IMR-90 (cell line): ENCODE results near the gene OPCML. TPM values are rescaled to one million over a fixed set of nuclear protein-coding genes. Genes with fewer than 3 reads are reported as not detected.

Experiments used
- ATAC-seq: fragments of 200-7000 bp; cut with Tn5 transposase; 2 replicates; pipeline ENCODE4 v1.9.1; 2020; ENCODE audit warnings: low read depth, mild to moderate bottlenecking, moderate library complexity
- BruUV-seq: library from RNA; stranded (reverse); fragments of 400-500 nt; replicated peaks from 2 replicates; lab custom pipeline; 2021; lab: Mats Ljungman, UMichigan
- CTCF ChIA-PET: fragments of 300-600 bp; formaldehyde crosslinking; extraction: SDS; loops from one replicate; lab custom pipeline; 2021; ENCODE audit warnings: antibody characterized with exemption; lab: Yijun Ruan, JAX
- POLR2A ChIA-PET: fragments of 300-600 bp; sonication (Branson Sonifier 250); formaldehyde crosslinking; loops from one replicate; lab custom pipeline; 2022; ENCODE audit warnings: antibody characterized with exemption; ENCODE audit not compliant: unreplicated experiment; lab: Charles Lee
- DNase-seq: peaks from one replicate; pipeline ENCODE4 v3.0.0; 2013
- H2AFZ ChIP-seq: replicated peaks from 2 replicates; pipeline ENCODE3; 2013; ENCODE audit warnings: low read length, mild to moderate bottlenecking; ENCODE audit not compliant: poor library complexity
- H2AK5ac ChIP-seq: 2 replicates; pipeline ENCODE4 v1.6.1; 2013; ENCODE audit warnings: low read depth, low read length, inconsistent platforms
- H2AK9ac ChIP-seq: replicated peaks from 2 replicates; pipeline ENCODE3; 2013; ENCODE audit warnings: mild to moderate bottlenecking, low read depth, low read length, moderate library complexity; ENCODE audit not compliant: poor library complexity
- H2BK120ac ChIP-seq: 2 replicates; pipeline ENCODE4 v1.6.1; 2013; ENCODE audit warnings: low read depth, low read length, inconsistent platforms
- H2BK15ac ChIP-seq: 3 replicates; pipeline ENCODE4 v1.6.1; 2013; ENCODE audit warnings: low read depth, low read length, inconsistent platforms
- H2BK20ac ChIP-seq: 2 replicates; pipeline ENCODE4 v1.6.1; 2013; ENCODE audit warnings: low read depth, mild to moderate bottlenecking, inconsistent platforms, low read length, moderate library complexity
- H2BK5ac ChIP-seq: 2 replicates; pipeline ENCODE4 v1.6.1; 2013; ENCODE audit warnings: mild to moderate bottlenecking, low read depth, low read length, inconsistent platforms; ENCODE audit not compliant: poor library complexity, severe bottlenecking
- H3K14ac ChIP-seq: replicated peaks from 2 replicates; pipeline ENCODE4 v1.6.1; 2013; ENCODE audit warnings: low read depth, low read length, inconsistent platforms
- H3K18ac ChIP-seq: 2 replicates; pipeline ENCODE4 v1.6.1; 2013; ENCODE audit warnings: low read depth, low read length, control low read depth
- H3K23ac ChIP-seq: 2 replicates; pipeline ENCODE4 v1.6.1; 2013; ENCODE audit warnings: low read depth, low read length, inconsistent platforms
- H3K27ac ChIP-seq: 2 replicates; pipeline ENCODE4 v1.5.1; 2013; ENCODE audit warnings: mild to moderate bottlenecking, control low read depth, low read length; ENCODE audit not compliant: insufficient read depth
- H3K27me3 ChIP-seq: 2 replicates; pipeline ENCODE4 v1.6.1; 2013; ENCODE audit warnings: low read length; ENCODE audit not compliant: control insufficient read depth, insufficient read depth
- H3K36me3 ChIP-seq: 2 replicates; pipeline ENCODE4 v1.6.1; 2013; ENCODE audit warnings: low read length, mixed read lengths; ENCODE audit not compliant: control insufficient read depth, insufficient read depth
- H3K4ac ChIP-seq: 2 replicates; pipeline ENCODE4 v1.6.1; 2013; ENCODE audit warnings: low read depth, low read length, inconsistent platforms
- H3K4me1 ChIP-seq: 2 replicates; pipeline ENCODE4 v1.6.1; 2013; ENCODE audit warnings: low read length, mixed read lengths; ENCODE audit not compliant: control insufficient read depth, insufficient read depth
- H3K4me2 ChIP-seq: 2 replicates; pipeline ENCODE4 v1.6.1; 2013; ENCODE audit warnings: low read depth, mild to moderate bottlenecking, control low read depth, low read length, moderate library complexity
- H3K4me3 ChIP-seq: 2 replicates; pipeline ENCODE4 v1.5.1; 2013; ENCODE audit warnings: low read depth, mild to moderate bottlenecking, control low read depth, low read length, moderate library complexity; ENCODE audit not compliant: insufficient read depth
- H3K56ac ChIP-seq: 2 replicates; pipeline ENCODE4 v1.6.1; 2013; ENCODE audit warnings: low read length, inconsistent platforms; ENCODE audit not compliant: insufficient read depth; ENCODE audit errors: extremely low read depth
- H3K79me1 ChIP-seq, 2 experiments: 2 replicates each; pipeline ENCODE4 v1.6.1; 2013; ENCODE audit warnings: low read length in 2 of 2, inconsistent platforms in 1 of 2, low read depth in 1 of 2
- H3K9ac ChIP-seq: 2 replicates; pipeline ENCODE4 v1.6.1; 2013; ENCODE audit warnings: low read depth, low read length, control low read depth
- H3K9me1 ChIP-seq: 2 replicates; pipeline ENCODE4 v1.6.1; 2013; ENCODE audit warnings: low read length, inconsistent platforms; ENCODE audit not compliant: insufficient read depth
- H3K9me3 ChIP-seq: 2 replicates; pipeline ENCODE4 v1.6.1; 2013; ENCODE audit warnings: low read length; ENCODE audit not compliant: control insufficient read depth, insufficient read depth
- H4K20me1 ChIP-seq: 2 replicates; pipeline ENCODE4 v1.6.1; 2013; ENCODE audit warnings: low read length, inconsistent platforms; ENCODE audit not compliant: insufficient read depth
- H4K5ac ChIP-seq: 2 replicates; pipeline ENCODE4 v1.6.1; 2013; ENCODE audit warnings: mild to moderate bottlenecking, low read depth, low read length, control low read depth
- H4K8ac ChIP-seq, 2 experiments: 2 replicates each; pipeline ENCODE4 v1.6.1; 2013; ENCODE audit warnings: low read depth in 2 of 2, low read length in 2 of 2, control low read depth in 1 of 2, inconsistent platforms in 1 of 2
- H4K91ac ChIP-seq: 2 replicates; pipeline ENCODE4 v1.6.1; 2013; ENCODE audit warnings: low read depth, low read length, inconsistent platforms; ENCODE audit not compliant: insufficient read depth
- CTCF ChIP-seq: conservative IDR thresholded peaks from 2 replicates; pipeline ENCODE4 v1.5.1; 2012; ENCODE audit warnings: mild to moderate bottlenecking, low read depth, low read length, improper control_type of control experiment
- MXI1 ChIP-seq: IDR thresholded peaks from 2 replicates; pipeline ENCODE4 v1.6.1; 2012; ENCODE audit warnings: low read depth, mild to moderate bottlenecking, low read length, moderate library complexity, borderline replicate concordance
- RCOR1 ChIP-seq: IDR thresholded peaks from 2 replicates; pipeline ENCODE4 v1.6.1; 2012; ENCODE audit warnings: mild to moderate bottlenecking, low read length, improper control_type of control experiment; ENCODE audit not compliant: insufficient replicate concordance
- RFX5 ChIP-seq: IDR thresholded peaks from 2 replicates; pipeline ENCODE4 v1.8.0; 2012; ENCODE audit warnings: low read depth, mild to moderate bottlenecking, low read length, moderate library complexity
- USF2 ChIP-seq: fragments of 150-350 bp; IDR thresholded peaks from 2 replicates; pipeline ENCODE4 v1.6.1; 2017; ENCODE audit warnings: mild to moderate bottlenecking, antibody characterized with exemption, low read length, low read depth
- WGBS, 2 experiments: methylation state at CpG; one replicate each; pipeline versions ENCODE4 v1.1.5 to v1.1.7; 2013; ENCODE audit warnings: missing lambda C conversion rate in 2 of 2; ENCODE audit not compliant: insufficient read length in 1 of 2; ENCODE audit errors: extremely low coverage in 2 of 2; 5-methylcytosine and 5-hydroxymethylcytosine counted together
- dilution Hi-C: fragments of 300-500 bp; cut with HindIII; formaldehyde crosslinking; loops from one replicate; pipeline ENCODE4 v1.14.3; 2018; ENCODE audit warnings: low sequenced_read_pairs; ENCODE audit not compliant: unreplicated experiment
- in situ Hi-C: fragments of 300-500 bp; cut with MboI; formaldehyde crosslinking; loops from 3 replicates; pipeline ENCODE4 v1.14.3; 2019; ENCODE audit warnings: low sequenced_read_pairs, inconsistent platforms, mixed read lengths
- intact Hi-C: fragments of 100-400 bp; cut with micrococcal nuclease; formaldehyde crosslinking; loops from 2 replicates; pipeline ENCODE4 v1.10.0; 2022
- polyA plus RNA-seq, 3 experiments: library from polyadenylated mRNA; depleted of rRNA; stranded (reverse); fragments of >200 nt; gene quantifications; 2 replicates each; pipeline ENCODE4 v1.2.3, GENCODE V29; 2012; ENCODE audit warnings: low replicate concordance in 1 of 3
- total RNA-seq: library from RNA; depleted of rRNA; stranded (reverse); fragments of >200 nt; gene quantifications from 2 replicates; pipeline ENCODE4 v1.2.3, GENCODE V29; 2012

OPCML gene
- total and polyA plus RNA-seq, 2 of the 4 experiments (the other 2 are of a cell fraction) = under 0.01 to 2.6 TPM

- no peaks in the 10 kb centered on the region for H3K9me1 ChIP-seq
- ChIA-PET CTCF (interaction anchor here (1.6 kb wide), 1 partner anchor 36 kb away, joined by 10 read pairs; no protein-coding TSS in a partner anchor), POLR2A (no interaction called here)
- ATAC-seq (no peak), DNase-seq (no peak)
- no peak overlapping the region for H3K14ac ChIP-seq
- H4K20me1 ChIP-seq = no peaks in the 10 kb centered on the region
- 100% methylated on average over 1 of the region's 2 CpGs; no CpG with 5 or more reads in 1 of the 2 experiments for WGBS, 2 experiments
- H2AK9ac ChIP-seq = no peak overlapping the region
- no peak overlapping the region for H2BK120ac ChIP-seq
- H2AK5ac ChIP-seq = no peak overlapping the region
- H3K9me3 ChIP-seq = no peaks in the 10 kb centered on the region
- no TSS peak for BruUV-seq
- H2BK15ac ChIP-seq = no peak overlapping the region
- no peak overlapping the region for H3K4ac ChIP-seq
- H4K91ac ChIP-seq = no peak overlapping the region
- no peaks in the 10 kb centered on the region for H3K79me1 ChIP-seq
- no peak overlapping the region for H3K4me2 ChIP-seq
- no peak overlapping the region for H3K4me3 ChIP-seq
- TF ChIP-seq USF2 (no peak), RCOR1 (no peak), MXI1 (no peak), CTCF (no peak), RFX5 (no peak)
- intact Hi-C loops (no loop called here), dilution Hi-C loops (no loop called here), in situ Hi-C loops (no loop called here)
- H3K18ac ChIP-seq = no peak overlapping the region
- no peak overlapping the region for H3K9ac ChIP-seq
- H4K5ac ChIP-seq = no peak overlapping the region
- H2BK5ac ChIP-seq = no peak overlapping the region
- H2BK20ac ChIP-seq = no peak overlapping the region
- no peak overlapping the region for H3K56ac ChIP-seq
- no peak overlapping the region for H4K8ac ChIP-seq
- no peak overlapping the region for H3K23ac ChIP-seq
- no peaks in the 10 kb centered on the region for H3K36me3 ChIP-seq
- no peaks in the 10 kb centered on the region for H3K4me1 ChIP-seq
- no peak overlapping the region for H2AFZ ChIP-seq
- no peak overlapping the region for H3K27ac ChIP-seq
- no peaks in the 10 kb centered on the region for H3K27me3 ChIP-seq
These were observed 555.1 kb downstream of the OPCML start for GRCh38 chr11:132977241-132977640.
